HFFc6 (cell line): Measurements from ENCODE around the gene SKAP1. TPM values are rescaled to one million over a fixed set of nuclear protein-coding genes. Genes with fewer than 3 reads are reported as not detected.

Source experiments
- DNase-seq: peaks from one replicate; pipeline ENCODE4 v3.0.0-alpha.2; 2018
- H3K27ac Mint-ChIP-seq: 2 replicates; pipeline ENCODE4 v1.8.0; 2020; ENCODE audit warnings: mild to moderate bottlenecking, mixed read lengths
- H3K27me3 Mint-ChIP-seq: 2 replicates; pipeline ENCODE4 v1.8.0; 2021; ENCODE audit warnings: mild to moderate bottlenecking, moderate library complexity, mixed read lengths; ENCODE audit not compliant: insufficient read depth
- H3K36me3 Mint-ChIP-seq: 2 replicates; pipeline ENCODE4 v1.8.0; 2021; ENCODE audit warnings: low read depth, mixed read lengths
- H3K4me1 Mint-ChIP-seq: 2 replicates; pipeline ENCODE4 v1.8.0; 2020; ENCODE audit warnings: low read depth, mixed read lengths
- H3K4me3 Mint-ChIP-seq: 2 replicates; pipeline ENCODE4 v1.8.0; 2020; ENCODE audit warnings: mild to moderate bottlenecking, moderate library complexity, mixed read lengths
- H3K9me3 Mint-ChIP-seq: 2 replicates; pipeline ENCODE4 v1.8.0; 2020; ENCODE audit warnings: mild to moderate bottlenecking, mixed read lengths
- CTCF ChIP-seq: fragments of 200-600 bp; sonication (generic); IDR thresholded peaks from 2 replicates; pipeline ENCODE4 v1.5.0; 2021; ENCODE audit warnings: antibody characterized with exemption, mild to moderate bottlenecking
- total RNA-seq, 6 experiments: library from RNA; stranded (reverse); fragmentation: NEBNext Ultra II Directional; extraction: Animal tissue kit (Norgen Biotek cat#: 25700); gene quantifications; 2 replicates in 1 of 6; 3 replicates in 5 of 6; pipeline ENCODE4 v1.2.3, GENCODE V29; 2021

SKAP1 gene
- total RNA-seq, 6 experiments from 2014 or later = not detected

- H3K4me1 Mint-ChIP-seq = peaks cover 18% of the 10 kb centered on the region
- TF ChIP-seq CTCF = no peak
- H3K9me3 Mint-ChIP-seq = peaks cover 8% of the 10 kb centered on the region
- peak within 1 kb of the TSS; percentile 88 for H3K4me3 Mint-ChIP-seq
- peak within 1 kb of the TSS; percentile 83 for H3K27ac Mint-ChIP-seq
- H3K36me3 Mint-ChIP-seq = peaks cover 5% of the 10 kb centered on the region
- DNase-seq = peak; percentile 89
- H3K27me3 Mint-ChIP-seq = no peaks in the 10 kb centered on the region; the same call in 1 of the 2 replicates
These were observed 328.8 kb downstream of the SKAP1 start, which contains the start of gene CBX1 for GRCh38 chr17:48101012-48101720. CBX1 (minus strand) TSS chr17:48101478; CDS start chr17:48077004, 24,474 bp downstream.

DNA sequence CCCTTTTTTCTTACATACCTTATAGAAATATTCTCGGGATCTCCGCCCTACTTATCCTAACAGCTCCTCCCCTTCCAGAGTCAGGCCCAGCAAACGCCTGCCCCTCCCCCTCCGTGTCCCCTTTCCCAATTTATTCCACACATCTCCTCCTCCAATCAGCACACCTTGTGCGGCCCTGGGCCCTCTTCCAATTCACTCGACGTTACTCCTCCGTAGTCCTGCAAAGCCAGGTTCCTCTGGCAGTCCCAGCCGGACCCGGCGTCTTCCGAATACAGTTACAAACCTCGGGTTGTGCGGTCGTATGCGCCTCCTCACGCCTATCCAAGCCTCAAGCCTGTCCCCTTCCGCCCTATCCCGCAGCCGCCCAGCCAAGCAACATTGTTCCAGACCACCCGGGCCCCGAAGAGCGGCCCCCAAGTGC is 329.4 kb downstream of the SKAP1 start:
- peaks cover 8% of the 10 kb centered on the region for H3K9me3 Mint-ChIP-seq
- peak overlapping the region; percentile 88 for H3K4me3 Mint-ChIP-seq
- peak; percentile 35 for DNase-seq
- H3K27me3 Mint-ChIP-seq = no peaks in the 10 kb centered on the region; the same call in 1 of the 2 replicates
- peaks cover 18% of the 10 kb centered on the region for H3K4me1 Mint-ChIP-seq
- H3K36me3 Mint-ChIP-seq = peaks cover 5% of the 10 kb centered on the region
- peak overlapping the region; percentile 83 for H3K27ac Mint-ChIP-seq
- TF ChIP-seq CTCF = no peak

DNA sequence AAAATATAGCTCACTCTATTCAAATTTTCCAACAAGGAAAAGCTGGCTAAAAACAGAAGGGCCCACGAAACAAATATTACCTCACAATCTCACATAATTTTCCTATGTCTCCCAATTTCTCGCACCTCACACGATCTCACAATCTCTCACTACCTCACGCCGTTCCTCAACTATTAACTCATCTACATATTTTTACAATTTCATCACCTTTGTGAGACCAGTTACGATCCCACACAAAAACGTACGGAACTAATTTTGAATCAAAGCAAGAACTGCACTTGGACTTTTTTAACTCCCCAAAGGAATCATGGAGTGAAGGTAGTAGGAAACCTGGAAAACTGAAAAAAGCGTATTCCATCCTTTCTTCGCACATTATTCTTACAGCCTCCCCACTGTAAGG is 329.9 kb downstream of the SKAP1 start:
- Mint-ChIP-seq H3K4me1 (peaks cover 18% of the 10 kb centered on the region), H3K9me3 (peaks cover 8% of the 10 kb centered on the region), H3K27ac (peak overlapping the region; percentile 83), H3K27me3 (no peaks in the 10 kb centered on the region; the same call in 1 of the 2 replicates), H3K36me3 (peaks cover 5% of the 10 kb centered on the region), H3K4me3 (peak overlapping the region; percentile 88)
- TF ChIP-seq CTCF = no peak
- DNase-seq = peak; percentile 53

GRCh38 chr17:48095611-48096010 is 334.4 kb downstream of the SKAP1 start:
- peaks cover 18% of the 10 kb centered on the region for H3K4me1 Mint-ChIP-seq
- no peaks in the 10 kb centered on the region for H3K9me3 Mint-ChIP-seq
- H3K36me3 Mint-ChIP-seq = peaks cover 11% of the 10 kb centered on the region
- no peak for TF ChIP-seq CTCF
- H3K27me3 Mint-ChIP-seq = no peaks in the 10 kb centered on the region; the same call in 1 of the 2 replicates
- no peak overlapping the region for H3K4me3 Mint-ChIP-seq
- H3K27ac Mint-ChIP-seq = no peak overlapping the region
- no peak for DNase-seq

GRCh38 chr17:48093341-48094045 is 336.5 kb downstream of the SKAP1 start:
- no peak overlapping the region for H3K4me3 Mint-ChIP-seq
- H3K4me1 Mint-ChIP-seq = peaks cover 10% of the 10 kb centered on the region; the same call in 1 of the 2 replicates
- H3K36me3 Mint-ChIP-seq = peaks cover 10% of the 10 kb centered on the region; the same call in 1 of the 2 replicates
- no peaks in the 10 kb centered on the region; the same call in 1 of the 2 replicates for H3K27me3 Mint-ChIP-seq
- H3K27ac Mint-ChIP-seq = no peak overlapping the region
- DNase-seq = no peak
- H3K9me3 Mint-ChIP-seq = no peaks in the 10 kb centered on the region
- no peak for TF ChIP-seq CTCF
